Liver (tissue), 3 donors: Measurements from ENCODE around the gene SLC5A9.
"Not testable (repeated sequence)": the region's sequence is repeated elsewhere in the genome, so short reads cannot be mapped to it uniquely, and the experiment has no call there.

Experiments
- EGR1 ChIP-seq, 2 donors: IDR thresholded peaks; 2 replicates each; pipeline ENCODE4 v1.6.1; 2016 to 2018; ENCODE audit warnings: antibody characterized with exemption in 2 of 2, low read depth in 2 of 2
- GABPA ChIP-seq, 2 donors: IDR thresholded peaks in 1 of 2; conservative IDR thresholded peaks in 1 of 2; 2 replicates each; pipeline ENCODE4 v1.6.1; 2016; ENCODE audit warnings: antibody characterized with exemption in 2 of 2, mild to moderate bottlenecking in 1 of 2, moderate library complexity in 1 of 2
- JUND ChIP-seq, 2 donors: IDR thresholded peaks; 2 replicates each; pipeline ENCODE4 v1.6.1; 2016; ENCODE audit warnings: antibody characterized with exemption in 2 of 2
- RAD21 ChIP-seq, 2 donors: IDR thresholded peaks; 2 replicates each; pipeline ENCODE4 v1.6.1; 2016; ENCODE audit warnings: antibody characterized with exemption in 2 of 2, mild to moderate bottlenecking in 2 of 2
- RXRA ChIP-seq, 2 donors: IDR thresholded peaks; 2 replicates each; pipeline ENCODE4 v1.6.1; 2017 to 2018; ENCODE audit warnings: antibody characterized with exemption in 2 of 2, mild to moderate bottlenecking in 1 of 2
- SP1 ChIP-seq: IDR thresholded peaks from 2 replicates; pipeline ENCODE4 v1.6.1; 2018; ENCODE audit warnings: antibody characterized with exemption, mild to moderate bottlenecking
- TAF1 ChIP-seq: conservative IDR thresholded peaks from 2 replicates; pipeline ENCODE4 v1.6.1; 2016; ENCODE audit warnings: antibody characterized with exemption, mild to moderate bottlenecking
- YY1 ChIP-seq: IDR thresholded peaks from 2 replicates; pipeline ENCODE4 v1.6.1; 2016; ENCODE audit warnings: antibody characterized with exemption, mild to moderate bottlenecking
- TF ChIP-seq, protein P1 (sequence below): IDR thresholded peaks from 2 replicates; pipeline ENCODE4 v1.6.1; 2016; ENCODE audit warnings: antibody characterized with exemption, mild to moderate bottlenecking
- TF ChIP-seq, protein P2 (sequence below): fragments of 150-350 bp; IDR thresholded peaks from 2 replicates; pipeline ENCODE4 v1.5.1; 2017; ENCODE audit warnings: improper control_type of control experiment, low read depth, low read length; ENCODE audit not compliant: missing input control
- TF ChIP-seq, protein P3 (sequence below): IDR thresholded peaks from 2 replicates; pipeline ENCODE4 v1.6.1; 2016; ENCODE audit warnings: antibody characterized with exemption
- donor health status: healthy.
- donor health status: healthy.

DNA sequence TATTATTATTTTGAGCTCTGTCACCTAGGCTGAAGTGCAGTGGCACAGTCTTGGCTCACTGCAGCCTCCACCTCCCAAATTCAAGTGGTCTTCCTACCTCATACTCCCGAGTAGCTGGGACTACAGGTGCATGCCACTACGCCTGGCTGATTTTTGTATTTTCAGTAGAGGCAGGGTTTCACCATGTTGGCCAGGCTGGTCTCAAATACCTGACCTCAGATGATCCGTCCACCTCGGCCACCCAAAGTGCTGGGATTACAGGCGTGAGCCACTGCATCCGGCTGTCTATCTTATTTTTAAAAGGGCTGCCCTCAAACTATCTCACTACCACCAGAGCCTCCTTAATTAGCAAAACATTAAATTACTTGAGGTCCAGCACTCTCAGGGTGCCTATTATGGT is 71.6 kb downstream of the SLC5A9 start:
- TF ChIP-seq, protein P1, sequence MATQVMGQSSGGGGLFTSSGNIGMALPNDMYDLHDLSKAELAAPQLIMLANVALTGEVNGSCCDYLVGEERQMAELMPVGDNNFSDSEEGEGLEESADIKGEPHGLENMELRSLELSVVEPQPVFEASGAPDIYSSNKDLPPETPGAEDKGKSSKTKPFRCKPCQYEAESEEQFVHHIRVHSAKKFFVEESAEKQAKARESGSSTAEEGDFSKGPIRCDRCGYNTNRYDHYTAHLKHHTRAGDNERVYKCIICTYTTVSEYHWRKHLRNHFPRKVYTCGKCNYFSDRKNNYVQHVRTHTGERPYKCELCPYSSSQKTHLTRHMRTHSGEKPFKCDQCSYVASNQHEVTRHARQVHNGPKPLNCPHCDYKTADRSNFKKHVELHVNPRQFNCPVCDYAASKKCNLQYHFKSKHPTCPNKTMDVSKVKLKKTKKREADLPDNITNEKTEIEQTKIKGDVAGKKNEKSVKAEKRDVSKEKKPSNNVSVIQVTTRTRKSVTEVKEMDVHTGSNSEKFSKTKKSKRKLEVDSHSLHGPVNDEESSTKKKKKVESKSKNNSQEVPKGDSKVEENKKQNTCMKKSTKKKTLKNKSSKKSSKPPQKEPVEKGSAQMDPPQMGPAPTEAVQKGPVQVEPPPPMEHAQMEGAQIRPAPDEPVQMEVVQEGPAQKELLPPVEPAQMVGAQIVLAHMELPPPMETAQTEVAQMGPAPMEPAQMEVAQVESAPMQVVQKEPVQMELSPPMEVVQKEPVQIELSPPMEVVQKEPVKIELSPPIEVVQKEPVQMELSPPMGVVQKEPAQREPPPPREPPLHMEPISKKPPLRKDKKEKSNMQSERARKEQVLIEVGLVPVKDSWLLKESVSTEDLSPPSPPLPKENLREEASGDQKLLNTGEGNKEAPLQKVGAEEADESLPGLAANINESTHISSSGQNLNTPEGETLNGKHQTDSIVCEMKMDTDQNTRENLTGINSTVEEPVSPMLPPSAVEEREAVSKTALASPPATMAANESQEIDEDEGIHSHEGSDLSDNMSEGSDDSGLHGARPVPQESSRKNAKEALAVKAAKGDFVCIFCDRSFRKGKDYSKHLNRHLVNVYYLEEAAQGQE: not testable (repeated sequence)
- TF ChIP-seq, protein P2, sequence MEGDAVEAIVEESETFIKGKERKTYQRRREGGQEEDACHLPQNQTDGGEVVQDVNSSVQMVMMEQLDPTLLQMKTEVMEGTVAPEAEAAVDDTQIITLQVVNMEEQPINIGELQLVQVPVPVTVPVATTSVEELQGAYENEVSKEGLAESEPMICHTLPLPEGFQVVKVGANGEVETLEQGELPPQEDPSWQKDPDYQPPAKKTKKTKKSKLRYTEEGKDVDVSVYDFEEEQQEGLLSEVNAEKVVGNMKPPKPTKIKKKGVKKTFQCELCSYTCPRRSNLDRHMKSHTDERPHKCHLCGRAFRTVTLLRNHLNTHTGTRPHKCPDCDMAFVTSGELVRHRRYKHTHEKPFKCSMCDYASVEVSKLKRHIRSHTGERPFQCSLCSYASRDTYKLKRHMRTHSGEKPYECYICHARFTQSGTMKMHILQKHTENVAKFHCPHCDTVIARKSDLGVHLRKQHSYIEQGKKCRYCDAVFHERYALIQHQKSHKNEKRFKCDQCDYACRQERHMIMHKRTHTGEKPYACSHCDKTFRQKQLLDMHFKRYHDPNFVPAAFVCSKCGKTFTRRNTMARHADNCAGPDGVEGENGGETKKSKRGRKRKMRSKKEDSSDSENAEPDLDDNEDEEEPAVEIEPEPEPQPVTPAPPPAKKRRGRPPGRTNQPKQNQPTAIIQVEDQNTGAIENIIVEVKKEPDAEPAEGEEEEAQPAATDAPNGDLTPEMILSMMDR: not testable (repeated sequence)
- TF ChIP-seq, protein P3, sequence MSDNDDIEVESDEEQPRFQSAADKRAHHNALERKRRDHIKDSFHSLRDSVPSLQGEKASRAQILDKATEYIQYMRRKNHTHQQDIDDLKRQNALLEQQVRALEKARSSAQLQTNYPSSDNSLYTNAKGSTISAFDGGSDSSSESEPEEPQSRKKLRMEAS: not testable (repeated sequence)
- not testable (repeated sequence) for TF ChIP-seq EGR1 (IDR thresholded peaks at IDR 0.05; ENCODE audit: low read depth in 2 of 2); SP1; GABPA (IDR thresholded peaks at IDR 0.05 in 1 of 2, conservative IDR thresholded peaks at IDR 0.05 in 1 of 2); RXRA (IDR thresholded peaks at IDR 0.05); RAD21 (IDR thresholded peaks at IDR 0.05); TAF1; JUND (IDR thresholded peaks at IDR 0.05); YY1
